ENCODE measurements around the gene IL25. TPM values are rescaled to one million over a fixed set of nuclear protein-coding genes. Genes with fewer than 3 reads are reported as not detected.
"Not testable (repeated sequence)": the region's sequence is repeated elsewhere in the genome, so short reads cannot be mapped to it uniquely, and the experiment has no call there.

IL25 gene
- total RNA-seq, 1 donor from 2014 or later = not detected

DNA sequence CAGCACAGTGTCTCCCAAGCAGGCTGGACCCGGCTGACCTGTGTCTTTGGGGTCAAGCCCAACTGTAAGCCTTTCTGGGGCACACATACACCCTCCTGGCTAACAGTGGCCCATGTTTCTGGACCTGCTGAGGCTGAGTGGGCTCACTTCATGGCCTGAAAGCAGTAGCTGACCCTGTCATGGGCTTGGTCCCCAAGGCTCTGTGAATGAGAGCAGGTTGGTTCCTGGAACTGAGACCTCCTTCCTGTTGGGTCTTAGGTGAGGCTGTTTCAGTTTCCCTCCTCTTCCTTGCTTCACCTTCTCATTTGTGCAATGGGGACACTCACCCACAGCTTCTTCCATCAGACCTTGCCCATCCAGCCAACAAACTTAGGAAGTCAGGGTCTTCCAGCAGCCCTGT, 744 bp upstream of the IL25 start:
- no peak for DNase-seq (ENCODE audit: extremely low read depth, low read depth, low spot score)

DNA sequence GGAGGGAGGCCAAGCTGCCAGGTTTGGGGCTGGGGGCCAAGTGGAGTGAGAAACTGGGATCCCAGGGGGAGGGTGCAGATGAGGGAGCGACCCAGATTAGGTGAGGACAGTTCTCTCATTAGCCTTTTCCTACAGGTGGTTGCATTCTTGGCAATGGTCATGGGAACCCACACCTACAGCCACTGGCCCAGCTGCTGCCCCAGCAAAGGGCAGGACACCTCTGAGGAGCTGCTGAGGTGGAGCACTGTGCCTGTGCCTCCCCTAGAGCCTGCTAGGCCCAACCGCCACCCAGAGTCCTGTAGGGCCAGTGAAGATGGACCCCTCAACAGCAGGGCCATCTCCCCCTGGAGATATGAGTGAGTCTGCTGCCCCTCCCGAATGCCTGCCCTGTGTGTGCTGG, 432 bp downstream of the IL25 start:
- no peak for DNase-seq (ENCODE audit: extremely low read depth, low read depth, low spot score)

DNA sequence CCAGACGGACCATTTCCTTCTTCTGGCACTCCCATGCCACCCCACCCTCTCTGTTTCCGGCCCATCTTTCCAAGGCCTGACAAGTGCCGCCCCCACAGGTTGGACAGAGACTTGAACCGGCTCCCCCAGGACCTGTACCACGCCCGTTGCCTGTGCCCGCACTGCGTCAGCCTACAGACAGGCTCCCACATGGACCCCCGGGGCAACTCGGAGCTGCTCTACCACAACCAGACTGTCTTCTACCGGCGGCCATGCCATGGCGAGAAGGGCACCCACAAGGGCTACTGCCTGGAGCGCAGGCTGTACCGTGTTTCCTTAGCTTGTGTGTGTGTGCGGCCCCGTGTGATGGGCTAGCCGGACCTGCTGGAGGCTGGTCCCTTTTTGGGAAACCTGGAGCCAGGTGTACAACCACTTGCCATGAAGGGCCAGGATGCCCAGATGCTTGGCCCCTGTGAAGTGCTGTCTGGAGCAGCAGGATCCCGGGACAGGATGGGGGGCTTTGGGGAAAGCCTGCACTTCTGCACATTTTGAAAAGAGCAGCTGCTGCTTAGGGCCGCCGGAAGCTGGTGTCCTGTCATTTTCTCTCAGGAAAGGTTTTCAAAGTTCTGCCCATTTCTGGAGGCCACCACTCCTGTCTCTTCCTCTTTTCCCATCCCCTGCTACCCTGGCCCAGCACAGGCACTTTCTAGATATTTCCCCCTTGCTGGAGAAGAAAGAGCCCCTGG, 3.1 kb downstream of the IL25 start:
- DNase-seq (ENCODE audit: extremely low read depth, low read depth, low spot score) = no peak

DNA sequence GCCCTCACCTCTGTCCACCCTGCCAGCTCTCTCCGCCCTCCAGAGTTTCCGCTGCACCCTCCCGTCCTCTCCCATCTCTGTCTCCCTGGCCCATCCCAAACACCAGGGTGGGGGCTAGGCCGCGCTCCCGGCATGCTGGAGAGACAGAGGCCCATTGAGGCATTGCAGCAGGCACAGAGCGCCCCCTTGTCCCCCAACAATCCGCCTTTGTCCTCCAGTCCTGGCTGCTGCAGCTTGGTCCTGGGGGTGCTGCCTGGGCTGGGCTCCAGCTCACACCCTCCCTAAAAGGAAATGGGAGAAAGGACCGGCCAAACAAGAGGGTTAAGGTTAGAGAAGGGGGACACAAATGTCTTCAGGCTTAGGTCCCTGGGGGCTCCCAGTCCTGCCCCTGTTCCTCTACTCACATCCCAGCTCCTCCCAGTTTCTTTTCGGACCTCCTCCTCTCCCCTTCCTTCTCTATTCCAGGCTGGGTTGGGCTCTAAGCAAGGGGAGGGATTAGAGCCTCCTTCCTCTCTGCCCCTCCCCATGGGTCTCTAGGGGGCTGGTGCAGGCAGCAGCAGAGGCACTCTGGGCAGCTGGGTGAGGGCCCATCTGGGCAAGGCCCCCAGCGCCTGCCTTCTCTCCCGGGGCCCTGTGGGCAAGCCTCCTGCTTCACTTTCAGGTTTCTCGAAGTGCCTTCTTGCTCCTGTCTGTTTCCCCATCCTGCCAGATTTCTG, 4.0 kb downstream of the IL25 start, which contains the start of gene CMTM5:
CMTM5 (plus strand) TSS at position 565 of the 716 bp plus-strand sequence. CDS start 206 bp downstream, outside the sequence.
- DNase-seq (ENCODE audit: extremely low read depth, low read depth, low spot score) = no peak

DNA sequence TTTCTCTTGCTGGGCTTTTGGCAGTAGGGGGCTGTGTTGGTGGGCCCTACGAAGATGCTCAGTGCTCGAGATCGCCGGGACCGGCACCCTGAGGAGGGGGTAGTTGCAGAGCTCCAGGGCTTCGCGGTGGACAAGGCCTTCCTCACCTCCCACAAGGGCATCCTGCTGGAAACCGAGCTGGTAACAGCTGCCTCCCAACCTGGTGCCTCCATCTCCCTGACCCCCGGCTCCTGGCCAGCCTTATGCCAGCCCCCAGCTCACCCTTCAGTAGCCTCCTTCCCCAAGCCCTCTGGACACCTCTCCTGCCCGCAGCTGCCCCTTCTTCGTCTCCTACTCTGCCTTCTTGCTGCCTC, 4.6 kb downstream of the IL25 start:
- DNase-seq (ENCODE audit: extremely low read depth, low read depth, low spot score) = no peak

DNA sequence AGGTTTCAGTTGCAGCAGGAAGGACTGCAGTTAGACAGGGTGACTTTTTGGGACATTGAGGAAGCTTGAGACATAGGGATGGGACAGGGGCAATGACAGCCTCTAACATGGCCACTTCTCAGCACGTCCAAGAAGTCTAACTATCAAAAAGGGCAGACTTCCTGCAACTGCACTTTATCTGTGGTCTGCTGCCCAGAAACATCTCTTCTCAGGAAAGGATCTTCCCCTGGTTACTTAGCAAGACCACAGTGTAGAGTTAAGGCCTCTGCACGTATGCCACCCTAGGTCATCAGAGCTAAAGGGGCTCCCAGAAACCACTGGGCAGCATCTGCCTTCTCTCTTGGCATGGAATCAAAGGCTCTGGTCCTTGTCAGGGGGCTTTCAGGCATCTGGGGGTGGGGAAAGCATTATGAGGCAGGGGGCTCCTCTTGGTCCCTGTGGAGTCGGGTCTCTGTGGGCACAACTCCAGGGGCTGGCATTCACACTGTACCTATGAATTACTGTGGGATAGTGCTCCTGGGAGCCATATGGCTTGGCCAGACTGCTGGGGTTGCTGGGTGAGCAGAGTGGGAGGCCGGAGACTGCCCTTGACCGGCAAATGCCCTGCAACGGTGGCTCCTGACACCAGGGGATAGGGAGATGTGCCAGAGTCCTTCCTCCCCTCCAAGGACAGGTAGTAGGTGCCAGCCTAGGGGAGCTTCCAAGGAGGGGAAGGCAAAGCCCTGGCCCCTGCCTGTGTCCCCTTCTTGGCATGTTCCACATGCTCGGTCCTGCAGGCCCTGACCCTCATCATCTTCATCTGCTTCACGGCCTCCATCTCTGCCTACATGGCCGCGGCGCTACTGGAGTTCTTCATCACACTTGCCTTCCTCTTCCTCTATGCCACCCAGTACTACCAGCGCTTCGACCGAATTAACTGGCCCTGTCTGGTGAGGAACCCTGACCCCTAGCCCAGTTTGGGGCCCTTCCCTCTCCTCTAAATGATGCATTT, 5.3 kb downstream of the IL25 start:
- no peak for DNase-seq (ENCODE audit: extremely low read depth, low read depth, low spot score)

DNA sequence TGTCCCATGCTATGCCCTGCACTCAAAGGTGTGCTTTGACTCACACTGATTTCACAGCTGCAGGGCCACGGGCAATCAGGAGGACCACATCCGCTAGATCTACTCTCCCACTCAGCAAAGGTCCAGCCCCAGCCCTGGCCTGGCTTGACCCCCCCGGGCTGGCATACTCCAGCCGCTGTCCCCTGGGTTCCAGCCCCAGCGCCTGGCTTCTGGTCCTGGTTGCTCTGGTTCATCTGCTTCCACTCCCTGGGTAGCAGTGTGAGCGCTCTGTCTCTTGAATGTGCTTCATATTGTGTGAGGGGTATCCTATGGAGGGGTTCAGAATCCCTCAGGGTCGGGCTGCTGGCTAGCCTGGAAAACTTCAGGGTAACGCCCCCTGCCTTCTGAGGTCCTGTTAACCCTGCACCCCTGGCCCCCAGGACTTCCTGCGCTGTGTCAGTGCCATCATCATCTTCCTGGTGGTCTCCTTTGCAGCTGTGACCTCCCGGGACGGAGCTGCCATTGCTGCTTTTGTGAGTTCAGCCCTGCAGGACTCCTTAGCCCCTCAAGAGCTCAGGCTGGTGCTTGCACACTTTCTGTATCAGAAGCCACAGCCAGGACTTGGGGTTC, 6.1 kb downstream of the IL25 start:
- no peak for DNase-seq (ENCODE audit: extremely low read depth, low read depth, low spot score)

DNA sequence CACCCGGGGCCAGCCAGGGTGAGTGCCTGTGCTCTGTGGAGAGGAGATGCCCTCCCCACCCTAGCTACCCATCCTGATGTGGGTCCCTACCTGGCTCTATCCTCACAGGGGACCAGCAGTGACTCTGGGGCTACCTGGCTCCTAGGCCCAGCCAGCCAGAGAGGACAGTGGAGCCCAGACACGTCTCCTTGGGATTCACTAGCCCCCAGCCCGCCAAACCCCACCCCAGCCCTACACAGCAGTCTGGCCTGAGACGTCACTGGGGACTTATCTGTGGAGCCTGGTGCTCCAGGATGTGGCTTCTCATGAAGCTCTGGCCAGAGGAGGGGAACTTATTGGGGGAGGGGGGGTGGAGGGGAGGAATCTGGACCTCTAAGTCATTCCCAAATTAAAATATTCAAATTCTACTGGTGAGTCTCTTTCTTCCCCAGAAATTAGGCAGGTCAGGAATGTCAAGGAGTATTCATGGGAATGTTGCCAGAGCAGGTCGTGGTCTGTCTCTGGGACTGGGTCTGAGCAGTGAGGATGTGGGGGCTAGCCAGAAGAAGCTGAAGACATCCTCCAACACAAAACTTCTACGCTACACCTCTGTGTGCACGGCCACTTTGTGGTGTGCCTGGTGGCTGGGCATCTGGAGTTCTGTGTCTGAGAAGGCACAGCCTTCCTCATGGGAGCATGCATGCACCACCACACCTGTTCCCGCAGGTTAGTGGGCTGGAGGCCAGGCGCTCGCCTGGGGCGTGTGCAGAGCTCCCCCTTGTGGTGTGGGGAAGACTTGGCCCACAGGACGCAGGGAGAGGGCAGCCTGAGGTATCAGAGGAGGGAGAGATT, 7.0 kb downstream of the IL25 start:
- no peak for DNase-seq (ENCODE audit: extremely low read depth, low read depth, low spot score)

DNA sequence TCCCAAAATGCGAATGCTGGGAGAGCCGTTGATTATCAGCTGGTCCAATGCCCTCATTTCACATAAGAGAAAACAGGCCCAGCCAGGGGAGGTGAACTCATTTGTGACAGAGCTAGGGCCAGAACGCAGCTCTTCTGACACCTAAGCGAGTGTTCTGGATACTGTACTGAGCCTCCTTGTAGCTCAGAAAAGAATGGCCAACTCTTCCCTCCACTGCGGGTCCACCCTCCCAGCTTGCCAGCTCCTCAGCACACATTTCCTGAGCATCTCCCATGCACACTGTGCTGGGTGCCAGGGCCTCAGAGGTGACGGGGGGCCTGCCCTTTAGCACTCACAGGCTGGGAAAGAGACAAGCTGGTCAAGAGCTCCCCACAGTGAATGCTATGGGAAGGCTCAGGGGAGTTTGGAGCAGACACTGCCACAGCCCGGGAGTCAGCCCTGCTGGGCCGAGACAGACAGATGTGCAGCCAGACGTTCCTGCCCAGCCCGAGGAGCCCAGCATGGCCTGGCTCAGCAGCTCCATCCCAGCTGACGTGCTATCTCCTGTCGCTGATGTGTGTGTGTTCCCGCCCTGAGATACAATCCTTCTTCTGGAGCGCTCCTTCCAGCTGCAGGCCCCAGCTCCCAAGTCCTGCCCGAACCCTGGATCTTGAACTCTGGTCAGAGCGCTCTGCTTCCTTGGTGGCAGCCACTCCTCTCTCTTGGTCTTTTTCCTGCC, 7.7 kb downstream of the IL25 start:
- DNase-seq (ENCODE audit: extremely low read depth, low read depth, low spot score) = no peak

DNA sequence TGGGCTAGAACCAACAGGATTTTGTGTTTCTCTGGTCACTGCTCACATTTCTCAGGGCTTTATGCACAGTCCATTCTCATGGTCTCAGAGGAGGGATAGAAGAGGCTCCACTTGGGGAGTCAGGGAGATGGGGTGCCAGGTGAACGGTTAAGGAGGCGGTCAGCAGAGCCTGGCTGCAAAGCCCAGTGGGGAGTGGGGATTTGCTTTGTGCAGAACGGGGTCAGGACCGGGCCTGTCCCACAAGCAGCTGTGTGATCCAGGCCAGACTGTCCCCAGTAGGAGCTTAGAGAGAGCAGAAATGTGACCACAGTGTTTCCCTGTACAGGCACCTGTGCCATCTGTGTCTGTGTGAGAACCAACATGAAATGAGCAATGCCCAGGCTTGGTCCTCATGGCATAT, 8.4 kb downstream of the IL25 start:
- DNase-seq (ENCODE audit: extremely low read depth, low read depth, low spot score) = no peak

DNA sequence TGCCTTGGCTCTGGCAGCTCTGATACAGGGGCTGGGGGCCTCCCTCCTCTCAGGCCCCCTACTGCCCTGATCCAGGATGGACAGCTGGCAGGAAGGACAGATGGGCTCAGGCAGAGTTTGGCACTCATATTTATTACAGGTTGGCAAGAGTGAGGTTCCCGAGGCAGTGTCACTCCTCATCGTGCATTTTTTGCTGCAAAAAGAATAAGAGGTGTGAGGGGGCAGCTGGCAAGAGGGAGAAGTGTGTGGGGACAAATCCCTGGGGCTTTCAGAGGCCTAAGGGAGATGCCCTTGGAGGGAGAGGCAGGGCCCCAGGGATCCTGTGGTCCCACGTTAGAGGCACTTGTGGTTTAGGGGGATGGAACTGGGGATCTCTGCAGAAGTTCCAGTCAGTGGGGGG, 9.3 kb downstream of the IL25 start:
- DNase-seq (ENCODE audit: extremely low read depth, low read depth, low spot score) = no peak

DNA sequence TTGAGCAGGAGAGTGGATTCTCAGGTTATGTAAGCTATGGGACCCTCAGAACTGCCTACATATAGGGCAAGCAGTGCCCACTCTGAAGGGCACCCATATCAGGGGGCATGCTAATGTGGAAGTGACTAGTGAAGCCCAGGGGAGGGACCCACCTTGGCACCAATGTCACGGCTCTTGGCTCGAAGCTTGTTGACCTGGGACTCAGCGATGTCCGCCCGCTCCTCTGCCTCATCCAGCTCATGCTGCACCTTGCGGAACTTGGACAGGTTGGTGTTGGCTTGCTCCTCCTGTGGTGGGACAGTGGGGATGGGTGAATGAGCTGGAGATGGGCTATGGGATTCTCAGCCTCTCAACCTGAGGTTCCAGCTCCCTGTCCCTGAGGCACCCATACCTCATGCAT, 9.7 kb downstream of the IL25 start:
- no peak for DNase-seq (ENCODE audit: extremely low read depth, low read depth, low spot score)

DNA sequence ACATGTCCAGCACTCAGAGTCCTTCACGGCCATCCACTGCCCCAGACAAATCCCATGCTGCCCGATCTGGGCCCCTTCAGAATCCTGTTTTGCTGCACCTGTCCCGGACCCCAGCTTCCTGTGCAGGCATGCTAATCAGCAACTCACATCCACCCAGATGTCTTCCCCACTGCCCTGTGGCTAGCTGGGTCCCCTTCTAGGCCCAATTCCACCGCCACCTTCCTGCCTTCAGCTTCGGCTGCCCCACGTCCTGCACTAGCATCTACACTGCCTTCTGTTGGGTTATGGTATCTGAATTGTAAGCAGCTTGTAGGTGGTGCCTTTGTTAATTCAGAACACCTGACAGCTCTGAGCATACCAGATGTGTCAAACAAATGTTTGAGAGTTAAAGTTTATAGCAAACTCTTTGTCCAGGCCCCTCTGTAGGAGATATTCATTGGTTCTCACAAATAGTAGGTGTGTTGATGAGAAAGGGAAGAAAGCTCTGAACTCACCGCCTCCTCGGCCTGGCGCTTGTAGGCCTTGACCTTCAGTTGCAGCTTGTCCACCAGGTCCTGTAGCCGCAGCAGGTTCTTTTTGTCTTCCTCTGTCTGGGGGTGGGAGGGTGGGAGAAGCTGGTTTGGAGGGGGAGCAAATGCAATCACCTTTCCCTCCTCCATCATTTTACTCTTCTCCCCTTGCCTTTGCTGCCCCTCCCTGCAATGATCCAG, 10.3 kb downstream of the IL25 start:
- no peak for DNase-seq (ENCODE audit: extremely low read depth, low read depth, low spot score)

DNA sequence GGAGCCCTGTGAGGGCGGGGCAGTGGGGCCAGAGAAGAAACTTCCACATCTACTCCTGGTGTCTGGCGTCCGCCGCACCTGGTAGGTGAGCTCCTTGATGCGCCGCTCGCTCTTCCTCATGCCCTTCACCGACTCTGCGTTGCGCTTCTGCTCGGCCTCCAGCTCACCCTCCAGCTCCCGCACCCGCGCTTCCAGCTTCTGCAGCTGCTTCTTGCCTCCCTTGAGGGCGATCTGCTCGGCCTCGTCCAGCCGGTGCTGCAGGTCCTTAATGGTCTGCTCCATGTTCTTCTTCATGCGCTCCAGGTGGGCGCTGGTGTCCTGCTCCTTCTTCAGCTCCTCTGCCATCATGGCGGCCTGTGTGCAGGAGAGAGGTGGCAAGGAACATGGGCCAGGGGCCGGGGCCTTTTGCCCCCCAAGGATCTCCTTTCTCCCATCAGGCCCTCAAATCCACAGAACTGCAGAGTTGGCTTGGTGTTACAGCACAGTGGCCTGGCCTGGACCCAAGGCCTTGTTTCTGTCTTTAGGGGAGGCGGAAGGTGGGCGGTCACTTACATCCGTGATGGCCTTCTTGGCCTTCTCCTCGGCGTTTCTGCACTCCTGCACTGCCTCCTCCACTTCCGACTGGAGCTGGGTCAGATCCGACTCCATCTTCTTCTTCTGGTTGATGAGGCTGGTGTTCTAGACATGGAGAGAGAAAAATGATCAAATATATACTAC, 11.9 kb downstream of the IL25 start:
- no peak for DNase-seq (ENCODE audit: extremely low read depth, low read depth, low spot score)

DNA sequence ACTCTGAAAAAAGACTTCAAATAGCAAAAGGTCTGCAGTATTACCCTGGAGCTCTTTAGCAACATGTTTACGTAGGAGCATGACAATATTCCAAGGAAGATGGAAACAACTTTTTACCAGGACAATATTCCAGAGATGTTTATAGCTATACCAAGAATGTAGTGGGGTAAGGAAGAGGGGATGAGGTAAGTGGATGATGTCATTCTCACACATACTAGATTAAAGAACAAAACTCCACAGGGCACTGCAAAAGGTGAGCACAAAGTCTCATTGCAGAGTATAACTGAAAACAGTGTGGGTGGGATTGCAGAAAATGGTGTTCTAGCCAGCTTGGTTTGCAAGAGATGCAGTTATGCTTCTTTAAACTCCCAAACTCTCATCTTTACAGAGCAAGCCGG, 12.6 kb downstream of the IL25 start:
- no peak for DNase-seq (ENCODE audit: extremely low read depth, low read depth, low spot score)

DNA sequence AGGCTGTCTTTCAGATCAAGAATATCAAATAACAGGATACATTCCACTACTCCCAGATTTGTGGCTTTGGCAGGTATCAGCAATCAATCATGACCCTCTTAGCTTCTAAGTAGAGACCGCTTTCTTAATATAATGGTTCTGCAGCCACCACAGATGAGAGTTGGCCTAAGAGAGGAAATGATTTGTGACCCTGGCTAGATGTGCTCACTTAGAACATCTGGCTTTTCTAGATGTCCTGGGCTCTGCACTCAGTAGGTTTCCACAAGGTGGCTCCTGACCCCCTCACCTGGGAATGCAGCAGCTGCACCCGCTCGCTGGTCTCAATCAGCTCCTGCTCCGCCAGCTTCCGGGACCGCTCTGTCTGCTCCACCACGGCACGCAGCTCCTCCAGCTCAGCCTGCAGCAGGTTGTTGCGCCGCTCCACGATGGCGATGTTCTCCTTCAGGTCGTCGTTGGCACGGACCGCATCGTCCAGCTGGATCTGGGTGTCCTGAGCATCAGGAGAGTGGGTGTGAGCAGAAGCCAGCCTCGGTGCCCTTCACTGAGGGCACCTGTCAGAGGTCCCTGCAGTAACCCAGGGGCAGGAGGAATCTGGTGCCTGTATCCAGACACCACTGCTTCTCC, 13.1 kb downstream of the IL25 start:
- DNase-seq (ENCODE audit: extremely low read depth, low read depth, low spot score) = no peak

DNA sequence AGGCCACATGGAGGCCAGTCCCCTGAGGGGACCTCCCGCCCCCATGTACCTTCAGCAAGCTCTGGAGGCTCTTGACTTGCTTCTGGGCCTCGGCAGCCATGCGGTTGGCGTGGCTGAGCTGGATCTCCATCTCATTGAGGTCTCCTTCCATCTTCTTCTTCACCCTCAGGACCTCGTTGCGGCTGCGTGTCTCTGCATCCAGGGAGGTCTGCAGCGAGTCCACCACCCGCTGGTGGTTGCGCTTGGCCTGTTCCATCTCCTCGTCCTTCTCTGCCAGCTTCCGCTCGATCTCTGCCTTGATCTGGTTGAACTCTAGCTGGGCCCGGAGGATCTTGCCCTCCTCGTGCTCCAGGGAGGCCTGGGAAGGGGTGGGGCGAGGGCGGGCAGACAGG, 13.7 kb downstream of the IL25 start:
- DNase-seq (ENCODE audit: extremely low read depth, low read depth, low spot score) = not testable (repeated sequence)

DNA sequence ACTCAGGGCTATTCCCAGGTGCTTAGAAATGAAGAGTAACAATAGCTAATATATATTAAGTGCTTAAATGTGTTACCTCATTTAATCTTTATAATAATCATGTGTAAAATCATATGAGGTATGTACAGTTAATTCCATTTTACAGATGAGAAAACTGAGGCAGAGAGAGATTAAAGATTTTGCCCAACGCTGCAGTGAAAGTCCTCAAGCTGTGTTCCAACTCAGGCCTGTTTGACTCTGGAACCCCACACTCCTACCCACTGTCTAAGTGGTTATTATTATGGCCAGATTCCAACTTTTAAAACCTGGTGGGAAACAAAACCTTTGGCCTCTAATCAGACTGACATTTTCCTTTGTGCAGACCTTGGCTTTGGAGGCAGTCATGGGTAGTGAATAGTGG, 14.4 kb downstream of the IL25 start:
- no peak for DNase-seq (ENCODE audit: extremely low read depth, low read depth, low spot score)
